Choroid plexus epithelial cell (primary cell): ENCODE data around the gene VPS54.

Experiments
- DNase-seq: peaks from one replicate; pipeline ENCODE4 v3.0.0-alpha.2; 2010; ENCODE audit warnings: low read depth
- H3K4me3 ChIP-seq: 2 replicates; pipeline ENCODE4 v1.5.1; 2011; ENCODE audit warnings: low read depth, mild to moderate bottlenecking, control low read depth, low read length, moderate library complexity
- TF ChIP-seq, protein P1 (sequence below): conservative IDR thresholded peaks from 2 replicates; pipeline ENCODE4 v1.5.1; 2011; ENCODE audit warnings: low read depth, mild to moderate bottlenecking, control low read depth, inconsistent platforms, low read length, moderate library complexity

The VPS54 gene

DNA sequence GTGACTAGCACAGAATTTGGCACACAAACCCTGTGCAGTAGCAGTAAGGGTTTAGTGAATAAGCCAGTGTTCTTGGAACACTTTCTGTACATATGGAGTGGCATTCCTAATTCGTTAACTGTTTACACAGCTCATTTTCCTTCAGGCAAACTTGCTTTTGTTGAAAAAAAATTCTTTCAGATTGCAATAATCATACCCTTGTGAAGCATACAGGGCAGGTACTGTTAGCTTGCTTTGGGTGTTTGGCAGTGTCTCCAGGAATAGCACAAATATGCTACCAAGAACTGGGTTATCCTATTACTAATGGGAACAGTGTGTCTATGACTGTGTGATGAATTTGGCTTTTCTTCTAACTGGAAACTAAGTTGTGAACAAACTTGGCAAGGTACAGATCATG lies 144.1 kb downstream of the VPS54 start:
- TF ChIP-seq, protein P1, sequence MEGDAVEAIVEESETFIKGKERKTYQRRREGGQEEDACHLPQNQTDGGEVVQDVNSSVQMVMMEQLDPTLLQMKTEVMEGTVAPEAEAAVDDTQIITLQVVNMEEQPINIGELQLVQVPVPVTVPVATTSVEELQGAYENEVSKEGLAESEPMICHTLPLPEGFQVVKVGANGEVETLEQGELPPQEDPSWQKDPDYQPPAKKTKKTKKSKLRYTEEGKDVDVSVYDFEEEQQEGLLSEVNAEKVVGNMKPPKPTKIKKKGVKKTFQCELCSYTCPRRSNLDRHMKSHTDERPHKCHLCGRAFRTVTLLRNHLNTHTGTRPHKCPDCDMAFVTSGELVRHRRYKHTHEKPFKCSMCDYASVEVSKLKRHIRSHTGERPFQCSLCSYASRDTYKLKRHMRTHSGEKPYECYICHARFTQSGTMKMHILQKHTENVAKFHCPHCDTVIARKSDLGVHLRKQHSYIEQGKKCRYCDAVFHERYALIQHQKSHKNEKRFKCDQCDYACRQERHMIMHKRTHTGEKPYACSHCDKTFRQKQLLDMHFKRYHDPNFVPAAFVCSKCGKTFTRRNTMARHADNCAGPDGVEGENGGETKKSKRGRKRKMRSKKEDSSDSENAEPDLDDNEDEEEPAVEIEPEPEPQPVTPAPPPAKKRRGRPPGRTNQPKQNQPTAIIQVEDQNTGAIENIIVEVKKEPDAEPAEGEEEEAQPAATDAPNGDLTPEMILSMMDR = no peak
- no peak overlapping the region for H3K4me3 ChIP-seq
- no peak for DNase-seq

DNA sequence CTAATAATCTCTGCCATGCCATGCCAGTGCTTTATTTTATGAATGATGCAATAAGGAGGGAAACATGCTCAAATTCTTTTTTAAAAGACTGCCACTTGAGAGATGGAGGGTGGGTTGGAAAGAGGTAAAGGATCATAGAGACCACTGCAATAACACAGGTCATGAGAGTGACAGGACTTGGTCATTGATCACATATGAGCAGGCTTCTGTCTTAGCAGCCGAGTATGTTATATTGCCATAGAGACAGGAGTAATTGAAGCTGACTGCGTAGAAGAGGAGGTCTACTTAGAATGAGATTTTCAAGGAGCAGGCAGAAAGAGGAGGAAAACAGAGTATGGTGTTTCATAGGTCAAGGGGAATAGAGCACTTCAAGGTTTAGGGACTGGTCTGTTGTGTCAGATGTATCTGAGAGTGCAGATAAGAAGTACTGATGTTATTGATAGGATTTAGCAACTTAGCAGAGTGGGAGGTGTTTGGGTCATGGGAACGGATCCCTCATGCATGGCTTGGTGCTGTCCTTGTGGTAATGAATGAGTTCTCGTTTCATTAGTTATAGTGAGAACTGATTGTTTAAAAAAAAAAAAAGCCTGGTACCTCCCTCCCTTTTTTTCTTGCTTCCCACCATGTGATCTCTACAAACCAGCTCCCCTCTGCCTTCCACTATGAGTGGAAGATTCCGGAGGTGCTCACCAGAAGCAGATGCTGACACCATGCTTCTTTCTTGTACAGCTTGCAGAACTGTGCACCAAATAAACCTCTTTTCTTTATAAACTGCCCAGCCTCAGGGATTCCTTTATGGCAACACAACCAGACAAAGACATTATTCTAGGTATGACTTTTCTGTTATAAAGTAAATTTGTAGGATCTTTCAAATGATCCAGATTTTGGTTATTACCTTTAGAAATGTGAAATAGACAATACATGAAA lies 144.8 kb downstream of the VPS54 start:
- H3K4me3 ChIP-seq = no peak overlapping the region
- no peak for DNase-seq
- TF ChIP-seq, protein P1 = no peak

DNA sequence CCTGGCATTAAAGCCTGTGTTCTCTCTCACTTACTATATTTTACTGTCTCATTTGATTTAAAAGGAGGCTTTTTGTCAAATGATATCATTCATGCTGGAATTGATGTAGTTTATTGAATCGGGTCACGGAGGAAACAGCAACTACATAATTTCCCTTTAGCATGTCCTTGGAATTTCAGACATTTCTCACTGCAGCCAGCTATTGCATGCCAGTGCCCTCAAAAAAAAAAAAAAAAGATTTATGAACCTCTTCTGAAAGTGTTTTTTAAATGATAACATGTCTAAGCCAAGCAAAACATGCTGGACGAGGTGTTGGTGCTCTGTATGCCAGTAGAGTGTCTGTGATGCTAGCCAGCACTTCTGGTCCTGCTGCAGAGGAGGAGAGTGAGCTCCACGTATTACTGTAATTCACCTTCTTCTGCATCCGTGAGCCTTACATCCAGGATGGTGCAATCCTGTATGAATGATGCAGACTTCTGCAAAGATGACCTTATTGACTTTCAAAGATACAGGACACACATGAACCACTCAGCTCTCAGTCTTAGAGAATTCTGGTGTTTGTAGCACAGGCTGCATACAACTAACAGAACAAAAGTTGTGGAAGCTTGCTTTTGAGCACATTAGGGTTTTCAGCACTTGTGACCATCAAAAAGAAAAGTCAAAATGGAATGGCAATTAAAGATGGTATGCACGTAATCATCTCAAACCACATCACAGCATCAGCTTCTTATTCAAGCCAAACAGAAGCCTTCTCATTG lies 146.5 kb downstream of the VPS54 start:
- TF ChIP-seq, protein P1 = no peak
- no peak overlapping the region for H3K4me3 ChIP-seq
- no peak for DNase-seq

DNA sequence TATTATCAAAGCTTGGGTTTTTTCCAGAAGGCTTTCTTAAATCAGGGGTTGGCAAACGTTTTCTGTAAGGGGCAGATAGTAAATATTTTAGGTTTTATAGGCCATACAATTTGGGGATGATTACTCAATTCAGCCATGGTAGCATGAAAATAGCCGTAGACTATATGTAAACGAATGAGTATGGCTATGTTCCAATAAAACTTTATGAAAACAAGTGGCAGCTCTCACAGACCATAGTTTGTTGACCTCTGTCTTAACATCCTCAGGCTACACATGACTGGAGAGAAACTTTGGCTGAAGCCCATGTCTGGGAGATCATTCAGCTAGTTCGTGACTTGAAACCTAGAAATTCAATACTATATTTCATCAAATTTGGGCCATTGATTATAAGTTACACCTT lies 147.4 kb downstream of the VPS54 start:
- TF ChIP-seq, protein P1 = no peak
- DNase-seq = peak; percentile 61
- no peak overlapping the region for H3K4me3 ChIP-seq

DNA sequence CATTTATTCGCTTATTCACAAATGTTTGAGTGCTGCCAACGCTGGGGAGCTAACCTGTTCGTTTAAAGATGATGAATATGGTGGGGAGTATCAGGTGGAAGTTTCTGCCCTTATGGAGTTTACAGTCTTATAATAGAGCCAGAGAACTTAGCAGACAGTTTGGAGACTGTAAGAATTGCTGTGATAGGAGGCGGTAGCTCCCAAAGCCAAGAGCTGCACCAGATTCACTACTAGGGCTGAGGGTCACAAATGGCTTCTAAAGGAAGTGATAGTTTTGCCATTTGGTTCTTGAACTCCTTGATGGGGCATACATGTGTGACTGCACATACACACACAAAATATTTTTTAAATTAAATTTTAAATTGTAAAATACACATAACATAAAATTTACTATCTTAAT lies 148.5 kb downstream of the VPS54 start:
- TF ChIP-seq, protein P1 = no peak
- no peak for DNase-seq
- H3K4me3 ChIP-seq = no peak overlapping the region

DNA sequence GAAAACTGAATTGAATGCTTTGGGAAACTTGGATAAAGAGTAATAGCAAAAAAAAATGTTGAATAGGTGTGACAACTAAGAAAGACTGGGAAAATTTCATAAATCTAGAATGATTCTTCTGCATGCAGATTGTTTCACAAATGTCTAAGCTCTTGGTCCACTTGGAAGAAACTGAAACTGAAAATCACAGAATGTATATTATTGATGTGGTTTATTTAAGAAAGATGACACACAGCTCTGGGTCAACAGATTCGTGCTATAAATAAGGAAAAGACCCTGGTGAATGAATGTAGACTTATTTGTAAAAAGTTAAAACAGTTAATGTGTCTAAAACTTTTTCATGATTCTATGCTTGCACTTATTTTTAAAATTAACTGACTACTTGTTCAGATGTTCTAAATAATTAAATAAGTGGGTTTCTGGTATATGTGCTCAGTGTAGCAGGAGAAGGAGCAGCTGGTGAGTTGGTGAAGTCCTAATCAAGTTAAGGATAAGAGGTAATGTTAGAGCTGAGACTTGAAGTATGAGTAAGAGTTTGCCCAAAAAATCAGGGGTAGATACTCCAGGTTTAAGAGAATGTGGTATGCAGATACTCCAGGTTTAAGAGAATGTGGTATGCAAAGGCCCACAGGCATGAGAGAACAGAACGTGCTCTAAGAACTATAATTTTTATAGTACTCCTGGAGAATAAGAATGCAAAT lies 153.1 kb downstream of the VPS54 start:
- no peak overlapping the region for H3K4me3 ChIP-seq
- DNase-seq = peak; percentile 39
- TF ChIP-seq, protein P1 = no peak
